OCI-LY7 (cell line): Measurements from ENCODE around the gene TLR5.

Experiments
- EZH2phosphoT487 ChIP-seq: fragments of 200-600 bp; sonication (generic); IDR thresholded peaks from 2 replicates; pipeline ENCODE4 v1.6.1; 2018; ENCODE audit warnings: low read depth, borderline replicate concordance, mild to moderate bottlenecking, mixed run types, antibody characterized with exemption, low read length, moderate library complexity, mixed read lengths
- TF ChIP-seq, protein P1 (sequence below): fragments of 200-600 bp; sonication (generic); conservative IDR thresholded peaks from 2 replicates; pipeline ENCODE4 v1.5.1; 2014; ENCODE audit warnings: mild to moderate bottlenecking, antibody characterized with exemption, low read length, moderate library complexity, mixed read lengths

DNA sequence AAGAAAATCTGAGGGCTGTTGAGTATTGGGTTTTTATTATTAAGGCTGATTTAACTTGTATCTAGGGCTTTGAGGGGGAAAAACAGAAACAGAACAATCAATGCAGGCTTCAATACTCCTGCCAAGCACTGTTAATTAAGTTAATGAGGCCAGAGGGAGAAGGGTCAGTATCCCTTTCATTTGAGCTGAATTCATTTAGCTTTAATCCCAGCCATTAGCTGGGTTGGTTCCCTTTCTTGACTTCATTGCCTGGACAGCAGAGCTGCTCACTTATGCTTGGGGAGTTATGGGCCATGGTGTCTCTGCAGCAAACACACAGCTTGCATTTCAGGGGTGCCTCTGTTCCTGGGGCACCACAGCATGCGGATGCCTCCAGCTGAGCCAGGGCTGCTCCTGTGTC is 16.3 kb downstream of the TLR5 start:
- no peak for TF ChIP-seq EZH2phosphoT487
- TF ChIP-seq, protein P1, sequence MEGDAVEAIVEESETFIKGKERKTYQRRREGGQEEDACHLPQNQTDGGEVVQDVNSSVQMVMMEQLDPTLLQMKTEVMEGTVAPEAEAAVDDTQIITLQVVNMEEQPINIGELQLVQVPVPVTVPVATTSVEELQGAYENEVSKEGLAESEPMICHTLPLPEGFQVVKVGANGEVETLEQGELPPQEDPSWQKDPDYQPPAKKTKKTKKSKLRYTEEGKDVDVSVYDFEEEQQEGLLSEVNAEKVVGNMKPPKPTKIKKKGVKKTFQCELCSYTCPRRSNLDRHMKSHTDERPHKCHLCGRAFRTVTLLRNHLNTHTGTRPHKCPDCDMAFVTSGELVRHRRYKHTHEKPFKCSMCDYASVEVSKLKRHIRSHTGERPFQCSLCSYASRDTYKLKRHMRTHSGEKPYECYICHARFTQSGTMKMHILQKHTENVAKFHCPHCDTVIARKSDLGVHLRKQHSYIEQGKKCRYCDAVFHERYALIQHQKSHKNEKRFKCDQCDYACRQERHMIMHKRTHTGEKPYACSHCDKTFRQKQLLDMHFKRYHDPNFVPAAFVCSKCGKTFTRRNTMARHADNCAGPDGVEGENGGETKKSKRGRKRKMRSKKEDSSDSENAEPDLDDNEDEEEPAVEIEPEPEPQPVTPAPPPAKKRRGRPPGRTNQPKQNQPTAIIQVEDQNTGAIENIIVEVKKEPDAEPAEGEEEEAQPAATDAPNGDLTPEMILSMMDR: no peak
